Measurements from ENCODE around the gene DAPK2. TPM values are rescaled to one million over a fixed set of nuclear protein-coding genes. Genes with fewer than 3 reads are reported as not detected.
A peak's percentile ranks its signal among the peaks of the same experiment; 100 is the strongest.

DAPK2 gene
- total RNA-seq, 4 donors from 2014 or later: 64.6 to 189 (median 125) TPM

- TF ChIP-seq, protein P1, sequence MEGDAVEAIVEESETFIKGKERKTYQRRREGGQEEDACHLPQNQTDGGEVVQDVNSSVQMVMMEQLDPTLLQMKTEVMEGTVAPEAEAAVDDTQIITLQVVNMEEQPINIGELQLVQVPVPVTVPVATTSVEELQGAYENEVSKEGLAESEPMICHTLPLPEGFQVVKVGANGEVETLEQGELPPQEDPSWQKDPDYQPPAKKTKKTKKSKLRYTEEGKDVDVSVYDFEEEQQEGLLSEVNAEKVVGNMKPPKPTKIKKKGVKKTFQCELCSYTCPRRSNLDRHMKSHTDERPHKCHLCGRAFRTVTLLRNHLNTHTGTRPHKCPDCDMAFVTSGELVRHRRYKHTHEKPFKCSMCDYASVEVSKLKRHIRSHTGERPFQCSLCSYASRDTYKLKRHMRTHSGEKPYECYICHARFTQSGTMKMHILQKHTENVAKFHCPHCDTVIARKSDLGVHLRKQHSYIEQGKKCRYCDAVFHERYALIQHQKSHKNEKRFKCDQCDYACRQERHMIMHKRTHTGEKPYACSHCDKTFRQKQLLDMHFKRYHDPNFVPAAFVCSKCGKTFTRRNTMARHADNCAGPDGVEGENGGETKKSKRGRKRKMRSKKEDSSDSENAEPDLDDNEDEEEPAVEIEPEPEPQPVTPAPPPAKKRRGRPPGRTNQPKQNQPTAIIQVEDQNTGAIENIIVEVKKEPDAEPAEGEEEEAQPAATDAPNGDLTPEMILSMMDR (IDR thresholded peaks at IDR 0.05): no peak
- TF ChIP-seq POLR2A (IDR thresholded peaks at IDR 0.05): no peak
- Histone ChIP-seq H3K27ac (peak overlapping the region in 2 of 4 donors; percentile 50 to 56), H3K4me1 (peaks cover 0 to 33% (median 24%) of the 10 kb centered on the region in 4 donors), H3K4me3 (no peak overlapping the region), H3K27me3 (no peaks in the 10 kb centered on the region), H3K36me3 (no peaks in the 10 kb centered on the region), H3K9me3 (no peaks in the 10 kb centered on the region)
- peak in 2 of 3 donors; percentile 85 to 92 for DNase-seq
Observed at GRCh38 chr15:63892794-63893441, 153.4 kb downstream of the DAPK2 start.

GRCh38 chr15:63891768-63892133, 154.5 kb downstream of the DAPK2 start:
- Histone ChIP-seq H3K4me1 (peaks cover 0 to 29% (median 23%) of the 10 kb centered on the region in 4 donors), H3K36me3 (no peaks in the 10 kb centered on the region), H3K9me3 (no peaks in the 10 kb centered on the region), H3K4me3 (no peak overlapping the region), H3K27me3 (no peaks in the 10 kb centered on the region), H3K27ac (peak overlapping the region in 3 of 4 donors; percentile 22 to 50 (median 40))
- DNase-seq: no peak
- TF ChIP-seq, protein P1 (IDR thresholded peaks at IDR 0.05): no peak
- TF ChIP-seq POLR2A (IDR thresholded peaks at IDR 0.05): no peak

DNA sequence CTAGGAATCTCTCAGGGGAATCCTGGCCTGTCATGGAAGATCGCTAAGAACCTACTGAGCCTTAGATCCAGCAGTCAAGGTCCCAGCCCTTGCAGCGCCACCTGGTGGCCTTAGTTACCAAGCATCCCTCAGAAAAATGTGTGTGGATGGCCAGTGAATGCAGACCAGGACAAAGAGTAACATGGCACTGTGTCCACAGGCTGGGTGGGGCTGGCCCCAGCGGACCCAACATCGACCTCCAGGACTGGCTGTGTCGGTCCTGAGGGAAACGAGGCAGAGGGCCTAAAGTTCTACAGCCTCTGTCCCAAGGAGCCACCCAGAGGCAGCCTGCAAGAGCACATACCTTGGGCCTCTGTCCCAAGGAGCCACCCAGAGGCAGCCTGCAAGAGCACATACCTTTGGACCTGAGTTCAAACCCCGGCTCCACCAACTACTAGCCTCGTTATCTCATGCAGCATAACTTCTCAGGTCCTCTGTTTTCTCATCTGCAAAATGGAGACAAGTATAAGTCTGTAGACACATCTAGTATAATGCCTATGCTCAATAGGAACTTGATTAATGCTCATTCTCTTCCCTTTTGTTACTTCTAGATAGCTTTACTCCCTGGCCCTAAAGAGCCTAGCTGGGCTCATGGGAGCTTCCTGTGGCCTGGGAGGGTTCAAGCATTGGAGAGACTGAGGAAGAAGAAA, 155.1 kb downstream of the DAPK2 start:
- H3K36me3 ChIP-seq: no peaks in the 10 kb centered on the region
- no peak overlapping the region for H3K4me3 ChIP-seq
- H3K9me3 ChIP-seq: no peaks in the 10 kb centered on the region
- H3K27me3 ChIP-seq: no peaks in the 10 kb centered on the region
- peaks cover 0 to 28% (median 20%) of the 10 kb centered on the region in 4 donors for H3K4me1 ChIP-seq
- DNase-seq: peak; percentile 80 to 92 (median 85)
- H3K27ac ChIP-seq: peak overlapping the region in 2 of 4 donors; percentile 22 to 50
- TF ChIP-seq, protein P1 (IDR thresholded peaks at IDR 0.05): peak; percentile 72 to 89 (median 85)
- TF ChIP-seq POLR2A (IDR thresholded peaks at IDR 0.05): no peak

DNA sequence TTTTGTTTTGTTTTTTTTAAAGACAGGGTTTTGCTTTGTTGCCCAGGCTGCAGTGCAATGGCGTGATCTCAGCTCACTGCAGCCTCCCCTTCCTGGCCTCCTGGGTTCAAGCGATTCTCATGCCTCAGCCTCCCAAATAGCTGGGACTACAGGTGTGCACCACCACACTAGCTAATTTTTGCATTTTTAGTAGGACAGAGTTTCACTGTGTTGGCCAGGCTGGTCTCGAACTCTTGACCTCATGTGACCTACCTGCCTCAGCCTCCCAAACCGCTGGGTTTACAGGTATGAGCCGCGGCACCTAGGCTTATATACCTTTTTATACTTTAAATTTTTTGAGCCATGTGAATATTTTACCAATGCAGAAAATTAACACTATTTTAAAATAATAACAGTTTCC, 155.7 kb downstream of the DAPK2 start:
- Histone ChIP-seq H3K4me3 (no peak overlapping the region), H3K4me1 (peaks cover 0 to 28% (median 19%) of the 10 kb centered on the region in 4 donors), H3K36me3 (no peaks in the 10 kb centered on the region), H3K27me3 (no peaks in the 10 kb centered on the region), H3K27ac (no peak overlapping the region), H3K9me3 (no peaks in the 10 kb centered on the region)
- no peak for DNase-seq
- TF ChIP-seq POLR2A (IDR thresholded peaks at IDR 0.05): no peak
- TF ChIP-seq, protein P1 (IDR thresholded peaks at IDR 0.05): no peak

- H3K27me3 ChIP-seq: no peaks in the 10 kb centered on the region
- DNase-seq: no peak
- H3K27ac ChIP-seq: no peak overlapping the region
- no peaks in the 10 kb centered on the region for H3K9me3 ChIP-seq
- TF ChIP-seq, protein P1 (IDR thresholded peaks at IDR 0.05): no peak
- TF ChIP-seq POLR2A (IDR thresholded peaks at IDR 0.05): no peak
- H3K36me3 ChIP-seq: no peaks in the 10 kb centered on the region
- H3K4me3 ChIP-seq: no peak overlapping the region
- H3K4me1 ChIP-seq: peaks cover 0 to 28% (median 18%) of the 10 kb centered on the region in 4 donors
Observed at GRCh38 chr15:63889831-63890230, 156.5 kb downstream of the DAPK2 start.

Data from Peyer's patch (tissue), 4 donors.